HG02759 (cell line): ENCODE data around the gene SLC38A2.
A peak's percentile ranks its signal among the peaks of the same experiment; 100 is the strongest.

Experiments used
- ATAC-seq: cut with Tn5 transposase; IDR thresholded peaks from one replicate; pipeline ENCODE4 v1.9.1; 2021; ENCODE audit warnings: mild to moderate bottlenecking, moderate library complexity; ENCODE audit not compliant: unreplicated experiment

The SLC38A2 gene

DNA sequence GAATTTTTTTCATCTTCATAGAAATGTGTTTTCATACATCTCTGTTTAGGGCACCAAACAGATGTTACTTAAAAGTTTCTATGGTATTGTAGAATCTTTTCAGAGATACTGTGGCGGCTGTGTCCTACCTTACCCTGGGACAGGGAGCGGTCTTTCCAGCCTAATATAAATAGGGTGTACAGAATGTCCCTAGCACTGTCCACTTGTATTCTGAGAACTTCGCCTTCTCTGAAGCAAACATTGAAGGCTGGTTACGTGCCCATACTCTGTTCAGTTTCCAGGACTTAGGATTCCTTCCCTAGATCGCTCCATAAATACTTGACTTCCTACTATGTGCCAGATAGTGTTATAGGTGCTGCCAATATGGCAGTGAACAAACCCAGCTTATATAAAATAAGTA lies 24.3 kb upstream of the SLC38A2 start:
- no peak for ATAC-seq

DNA sequence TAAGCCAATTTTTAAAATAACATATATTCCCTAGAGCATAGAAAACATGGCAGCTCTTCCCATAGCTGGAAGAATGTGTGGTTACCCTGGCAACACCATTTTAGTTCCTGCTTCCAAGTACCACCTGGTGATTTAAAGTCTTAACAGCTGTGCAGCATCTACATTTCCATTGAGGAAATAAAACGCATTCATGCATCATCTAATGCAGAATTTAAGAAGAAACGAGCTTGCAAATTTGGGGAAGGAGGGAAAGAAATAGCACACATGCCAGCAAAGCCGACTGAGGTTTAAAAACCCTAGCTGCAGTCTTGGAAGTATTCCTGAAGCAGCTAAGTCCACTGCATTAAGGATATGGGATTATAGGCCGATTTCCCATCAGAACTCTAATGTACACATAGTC lies 22.8 kb upstream of the SLC38A2 start:
- ATAC-seq: no peak

DNA sequence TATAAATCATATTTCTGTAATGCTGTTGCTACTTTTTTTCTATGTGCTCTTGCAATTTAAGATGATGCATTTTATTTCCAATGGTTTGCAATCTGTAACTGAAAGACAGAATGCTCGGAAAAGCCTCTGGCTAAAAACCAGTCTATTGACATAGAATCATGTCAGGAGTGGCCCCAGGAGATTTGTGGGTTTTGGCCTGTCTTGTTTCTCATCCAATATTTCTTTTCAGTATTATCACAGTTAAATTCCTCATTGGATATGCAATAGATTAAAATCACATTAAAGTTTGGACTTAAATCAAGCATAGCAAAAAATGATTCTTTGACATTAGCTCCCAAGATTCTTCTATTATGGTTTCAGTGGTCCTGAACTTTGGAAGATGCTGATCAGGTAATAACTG lies 19.1 kb upstream of the SLC38A2 start:
- ATAC-seq: no peak

DNA sequence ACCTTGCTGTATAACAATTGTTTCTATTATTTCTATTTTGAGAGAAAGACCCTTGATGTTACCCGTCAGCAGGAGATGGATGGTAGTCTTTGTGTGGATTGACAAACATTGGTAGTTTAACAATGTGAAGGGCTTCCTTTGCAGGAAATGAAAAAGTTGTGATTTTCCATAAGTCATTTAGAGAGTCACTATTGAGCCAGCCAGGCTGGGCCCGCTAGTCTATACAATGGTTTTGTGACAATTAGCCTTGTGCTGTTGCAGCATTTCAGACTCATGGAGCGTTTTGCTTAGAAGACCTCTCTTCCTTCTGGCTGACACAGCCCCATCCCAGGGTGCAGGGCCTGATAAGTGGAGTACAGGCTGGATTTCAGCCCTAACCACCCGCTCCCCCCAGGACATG lies 18.3 kb upstream of the SLC38A2 start:
- no peak for ATAC-seq

DNA sequence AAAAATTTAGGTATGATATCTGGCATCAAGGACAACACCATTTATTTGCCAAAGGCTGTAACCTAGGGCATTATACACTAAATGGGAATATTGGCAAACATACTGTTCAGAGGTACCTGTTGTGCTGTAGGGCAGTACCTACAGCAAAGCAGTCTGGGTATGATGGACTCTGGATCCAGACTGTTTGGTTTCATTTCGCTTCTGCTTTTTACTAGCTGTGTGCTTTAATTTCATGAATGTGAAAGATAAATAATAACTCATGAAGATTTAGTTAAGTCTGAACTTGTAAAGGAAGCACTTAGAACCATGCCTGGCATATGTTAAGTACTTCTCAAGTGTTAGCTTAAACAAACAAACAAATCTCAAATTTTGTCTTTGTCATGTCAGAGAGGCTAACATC lies 17.7 kb upstream of the SLC38A2 start:
- ATAC-seq: no peak

DNA sequence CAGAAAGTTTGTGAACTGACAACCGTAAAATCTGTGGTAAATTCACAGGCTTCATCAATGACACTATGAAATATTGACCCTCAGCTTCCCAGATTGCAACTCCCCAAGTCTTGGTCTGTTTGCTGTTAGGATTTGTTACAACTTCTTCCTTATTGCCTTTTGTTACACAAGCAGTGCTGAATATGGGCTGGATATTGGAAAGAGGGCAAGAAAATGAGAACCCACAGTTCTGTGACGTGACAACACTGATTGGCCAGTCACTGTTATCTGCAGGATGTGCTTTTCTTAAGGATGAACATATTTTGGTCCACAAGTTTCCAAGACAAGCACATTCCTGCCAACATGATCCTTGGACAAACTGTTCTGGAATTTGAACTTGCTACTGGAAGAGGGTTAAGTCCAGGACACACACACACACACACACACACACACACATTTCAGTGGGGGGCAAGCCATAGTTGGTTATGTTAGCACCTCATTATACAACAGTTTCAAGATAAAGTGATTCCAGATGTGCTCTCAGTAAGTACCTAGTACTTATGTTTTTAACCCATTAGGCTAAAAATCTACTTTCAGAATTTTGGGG lies 16.6 kb upstream of the SLC38A2 start:
- no peak for ATAC-seq

DNA sequence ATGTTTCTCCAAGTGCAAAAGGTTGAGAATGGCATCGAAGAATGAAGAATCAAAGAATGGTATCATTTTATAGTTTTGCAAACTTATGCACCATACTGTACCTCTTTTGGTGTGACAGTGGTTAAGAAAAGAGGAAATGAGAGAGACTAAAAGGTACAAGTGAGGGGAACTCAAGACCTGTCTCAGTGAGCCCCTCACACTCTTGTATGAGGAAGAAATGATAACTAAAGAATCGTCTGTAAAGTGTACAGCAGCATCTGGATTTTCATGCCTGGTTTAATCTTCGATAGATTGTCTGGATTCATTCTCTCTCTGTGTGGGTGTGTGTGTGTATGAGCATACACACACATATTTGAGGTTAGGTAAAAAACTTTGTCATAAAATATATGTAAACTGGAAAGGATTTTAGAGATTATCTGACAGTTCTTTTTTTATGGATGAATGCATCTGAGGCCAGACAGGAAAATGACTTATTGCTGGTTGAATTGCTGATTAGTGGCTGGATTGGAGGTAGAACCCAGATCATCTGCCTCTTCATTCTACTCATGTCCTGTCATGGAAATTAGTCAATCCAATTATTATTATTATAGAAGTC lies 16.0 kb upstream of the SLC38A2 start:
- ATAC-seq: peak; percentile 53

DNA sequence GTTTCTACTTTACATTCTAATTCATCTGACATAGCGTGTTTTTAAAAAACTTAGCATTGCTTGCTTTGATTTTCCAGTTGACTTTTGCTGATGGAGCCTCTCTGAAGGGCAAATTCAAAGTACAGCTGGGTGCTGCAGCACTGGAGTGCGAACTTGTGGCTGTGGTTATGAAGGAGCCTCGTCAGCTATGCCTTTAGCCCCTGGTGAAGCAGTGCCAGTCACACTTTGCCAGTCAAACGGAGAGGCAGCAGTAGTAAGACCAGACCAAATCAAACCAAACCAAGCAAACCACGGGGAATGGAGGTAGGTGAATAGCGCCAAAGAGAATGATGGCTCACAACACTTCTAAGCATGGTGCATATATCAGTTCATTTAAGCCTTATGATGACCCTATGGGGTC lies 15.1 kb upstream of the SLC38A2 start:
- ATAC-seq: peak; percentile 11

DNA sequence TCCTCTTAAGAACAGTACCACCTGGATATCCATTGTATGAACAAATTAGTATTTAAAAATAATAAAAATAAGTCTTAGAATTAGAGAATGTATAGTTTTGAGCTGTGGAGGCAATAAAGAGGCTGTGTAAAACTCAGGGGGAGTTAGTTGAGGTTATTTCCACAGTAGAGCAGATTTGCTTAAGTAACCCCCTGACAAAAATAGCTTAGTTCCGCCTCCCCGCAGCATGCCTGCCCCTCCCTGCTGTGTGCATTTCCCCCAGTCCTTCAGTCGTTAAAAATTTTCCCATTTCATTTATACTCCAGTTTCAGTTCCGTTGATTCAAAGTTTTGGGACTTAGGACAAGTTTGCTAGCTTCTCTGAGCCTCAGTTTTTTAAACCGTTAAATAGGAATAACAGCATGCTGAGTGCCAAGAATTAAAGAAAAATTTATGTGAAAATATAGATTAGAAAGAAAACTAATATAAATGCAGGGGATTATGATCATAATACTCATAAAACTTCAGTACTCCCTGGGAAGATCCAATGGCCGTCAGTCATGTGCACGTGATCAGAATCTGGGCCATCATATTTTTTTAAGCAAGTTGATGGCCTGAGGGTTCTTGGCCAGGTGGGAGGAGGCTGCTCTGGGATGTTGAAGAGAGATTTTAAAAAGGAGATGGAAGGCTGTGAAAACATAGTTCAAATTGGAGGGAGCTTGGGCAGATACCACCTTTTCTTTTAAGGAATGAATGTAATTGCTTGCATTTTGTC lies 14.5 kb upstream of the SLC38A2 start:
- peak; percentile 18 for ATAC-seq

DNA sequence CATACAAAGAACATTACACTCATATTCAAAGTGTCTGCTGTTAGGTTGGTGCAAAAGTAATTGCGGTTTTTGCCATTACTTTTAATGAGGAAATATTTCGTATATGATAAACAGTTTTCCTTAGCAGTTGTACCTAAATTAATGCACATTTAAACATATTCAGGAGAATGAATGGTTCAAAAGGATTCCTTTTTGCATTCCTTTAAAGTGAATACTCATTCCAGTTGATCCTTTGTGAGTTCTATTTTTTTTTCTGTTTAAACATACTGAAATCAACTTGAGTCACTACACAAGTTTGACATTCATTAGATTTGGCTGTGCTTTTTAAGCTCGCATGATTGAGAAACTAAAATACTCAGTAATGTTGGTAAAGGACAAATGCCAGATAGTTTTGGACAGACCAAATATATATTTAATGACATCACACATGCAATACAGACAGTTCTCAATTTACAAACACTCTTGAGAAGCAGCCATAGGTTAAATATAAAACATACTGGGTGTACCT lies 13.8 kb upstream of the SLC38A2 start:
- no peak for ATAC-seq

DNA sequence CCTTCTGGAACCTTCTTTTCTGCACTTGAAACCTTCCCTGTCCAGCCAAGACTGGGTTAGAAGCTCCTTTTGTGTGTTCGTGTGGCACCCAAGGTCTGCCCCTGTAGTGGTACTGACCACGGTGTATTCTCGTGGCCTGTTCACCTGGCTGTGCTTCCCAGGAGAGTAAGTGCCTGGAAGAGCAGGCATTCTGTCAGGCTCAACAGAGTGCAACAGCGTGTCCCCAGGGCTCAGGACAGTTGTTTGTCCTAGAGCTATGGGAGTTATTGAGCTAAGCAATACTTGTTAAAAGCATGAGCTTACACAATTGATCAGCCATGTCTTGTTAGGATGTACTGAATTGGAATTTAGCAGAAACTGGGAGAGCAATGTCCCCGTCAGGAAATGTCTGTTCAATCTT lies 12.9 kb upstream of the SLC38A2 start:
- no peak for ATAC-seq

DNA sequence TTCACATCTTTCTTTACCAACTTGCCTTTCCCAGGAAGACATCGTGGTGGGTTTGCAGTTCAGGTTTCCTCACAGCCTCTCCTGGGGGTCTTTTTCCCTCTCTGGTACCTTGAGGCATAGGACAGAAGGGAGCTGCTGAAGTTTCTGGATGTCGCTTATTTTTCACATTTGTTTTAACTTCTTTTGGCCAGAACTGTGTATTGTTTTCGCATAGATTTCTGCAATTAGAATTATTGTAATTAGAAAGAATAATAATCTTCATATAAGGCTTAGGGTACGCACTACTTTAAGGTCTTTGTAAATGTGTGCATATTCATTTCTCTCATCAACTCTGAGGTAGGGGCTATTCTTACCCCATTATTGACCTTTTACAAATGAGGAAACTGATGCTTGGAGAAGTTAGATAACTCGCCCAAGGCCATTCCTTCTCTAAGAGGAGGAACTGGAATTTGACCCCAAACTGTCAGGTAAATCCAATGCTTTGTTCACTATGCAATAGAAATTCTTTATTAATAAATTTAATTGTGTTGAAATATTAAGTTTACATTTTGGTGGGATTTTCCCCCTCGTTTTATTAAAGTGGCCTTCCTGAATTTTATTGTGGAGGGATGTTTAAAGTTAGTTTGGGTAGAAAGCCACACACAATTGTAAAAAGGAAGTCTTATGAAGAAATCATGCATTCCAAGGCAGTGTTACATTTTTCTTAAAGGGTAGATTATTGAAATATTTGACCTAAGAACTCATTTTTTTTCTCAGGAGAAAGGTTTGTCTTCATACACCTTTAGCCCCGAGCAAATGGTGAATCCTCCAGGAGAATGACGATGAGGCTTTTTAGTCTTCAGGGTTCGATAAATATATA lies 12.1 kb upstream of the SLC38A2 start:
- no peak for ATAC-seq

DNA sequence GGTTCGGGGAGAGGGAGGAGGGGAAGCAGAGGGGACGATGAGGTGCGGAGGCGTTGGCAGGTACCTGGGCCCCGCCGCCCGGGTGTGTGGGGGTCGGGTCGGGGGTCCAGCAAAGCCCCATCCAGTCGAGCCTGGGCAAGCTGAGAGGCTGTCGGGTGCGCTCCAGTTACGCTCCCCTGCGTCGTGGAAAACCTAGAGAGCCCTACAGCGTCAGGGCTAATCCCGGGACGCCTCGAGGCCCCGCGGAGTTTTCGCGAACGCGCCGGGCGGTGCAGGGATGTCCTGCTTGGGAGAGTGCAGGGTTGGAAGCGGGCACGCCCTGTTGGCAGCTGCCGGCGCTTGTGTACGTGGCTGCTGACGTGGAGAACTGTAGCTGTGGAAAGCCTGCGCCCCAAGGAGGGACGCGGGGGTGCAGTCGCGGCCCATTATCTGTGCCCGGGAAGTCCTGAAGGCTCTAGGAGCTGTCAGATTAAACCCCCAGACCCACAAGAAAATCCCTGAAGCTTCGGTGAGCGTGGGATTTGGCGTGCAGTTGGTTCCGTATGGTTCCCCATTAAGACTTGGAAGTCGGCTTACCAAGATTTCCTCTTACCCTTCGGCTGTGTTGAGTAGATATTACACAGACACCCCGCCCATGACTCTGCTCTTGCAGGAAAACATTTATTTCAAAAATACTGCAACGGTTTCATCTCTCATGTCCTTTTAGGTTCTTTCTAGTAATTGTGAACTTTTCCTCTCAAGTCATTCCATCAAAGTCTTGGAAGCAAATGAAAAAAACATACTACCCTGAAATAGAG lies 11.3 kb upstream of the SLC38A2 start:
- ATAC-seq: peak; percentile 41

DNA sequence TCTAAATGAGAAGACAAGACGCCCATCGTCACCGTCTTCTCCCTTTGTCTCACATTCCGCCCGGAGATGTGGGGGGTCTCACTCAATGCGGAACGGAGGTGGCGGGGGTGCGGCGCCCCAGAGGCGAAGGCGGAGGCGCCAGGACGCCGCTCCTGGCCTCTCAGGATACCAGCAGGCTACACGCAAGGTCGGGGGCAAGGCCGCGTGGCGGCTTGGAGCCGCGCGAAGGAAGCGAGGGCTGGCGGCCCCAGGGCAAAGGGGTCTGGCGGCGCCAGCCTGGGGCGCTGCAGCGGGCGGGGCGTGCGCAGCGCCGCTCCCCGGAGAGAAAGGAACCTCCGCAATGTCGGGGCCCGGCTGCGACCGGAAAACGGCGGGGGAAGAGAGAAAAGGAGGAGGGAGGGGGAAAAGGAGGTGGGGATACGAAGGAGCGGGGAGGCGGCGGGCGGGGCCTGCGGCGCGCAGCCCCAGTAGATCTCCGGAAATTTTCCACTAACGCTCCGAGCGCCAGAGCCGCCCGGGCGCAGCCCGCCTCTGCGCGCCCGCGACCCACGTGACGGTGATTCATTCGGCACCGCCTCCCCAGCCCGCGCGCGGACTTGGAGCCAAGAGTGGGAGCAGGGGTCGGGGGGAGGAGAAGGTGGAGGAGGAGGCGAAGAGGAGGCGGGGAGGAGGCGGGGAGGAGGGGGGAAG lies 10.5 kb upstream of the SLC38A2 start:
- ATAC-seq: peak; percentile 77

DNA sequence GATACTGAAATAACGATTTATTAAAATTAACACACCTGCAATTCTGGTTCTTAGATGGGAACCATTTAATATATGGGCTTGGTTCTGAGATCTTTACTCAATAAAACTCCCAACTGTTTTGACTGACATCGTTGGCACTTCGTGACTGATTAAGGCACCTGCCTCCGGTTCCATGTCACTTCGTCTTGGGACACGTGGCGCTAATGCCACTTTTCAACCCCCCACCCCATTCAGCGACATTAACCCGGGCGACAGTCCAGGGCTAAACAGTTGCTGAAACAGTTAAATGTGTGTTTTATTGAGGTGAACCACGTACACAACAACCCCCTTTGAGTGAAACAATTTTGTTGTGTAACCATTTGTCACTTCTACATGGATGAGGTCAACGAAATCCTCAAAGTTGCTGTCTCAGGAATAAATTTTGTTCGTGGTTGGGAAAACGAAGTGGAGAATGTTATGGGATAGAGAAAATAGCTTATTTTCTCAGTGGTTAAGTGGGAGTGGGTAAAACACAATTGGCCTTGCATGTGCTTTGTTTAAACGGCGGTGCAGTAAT lies 9.9 kb upstream of the SLC38A2 start:
- ATAC-seq: no peak

DNA sequence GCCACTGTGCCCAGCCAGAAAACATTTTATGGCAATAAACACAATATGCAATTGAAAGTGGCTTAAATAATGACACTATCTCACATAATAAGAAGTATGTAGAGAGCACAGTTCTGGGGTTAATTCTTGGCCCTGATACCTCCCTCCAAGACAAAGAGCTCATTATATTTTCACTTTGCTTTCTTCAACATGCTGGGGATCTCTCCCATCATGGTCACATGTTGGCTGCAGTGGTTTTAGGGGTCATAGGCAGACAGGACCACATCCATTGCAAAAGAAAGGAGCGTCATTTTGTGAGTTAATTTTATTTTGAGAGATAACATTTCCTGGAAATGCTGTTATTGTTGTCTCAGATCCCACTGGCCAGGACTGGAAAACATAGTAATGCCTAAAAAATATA lies 8.3 kb upstream of the SLC38A2 start:
- ATAC-seq: no peak

DNA sequence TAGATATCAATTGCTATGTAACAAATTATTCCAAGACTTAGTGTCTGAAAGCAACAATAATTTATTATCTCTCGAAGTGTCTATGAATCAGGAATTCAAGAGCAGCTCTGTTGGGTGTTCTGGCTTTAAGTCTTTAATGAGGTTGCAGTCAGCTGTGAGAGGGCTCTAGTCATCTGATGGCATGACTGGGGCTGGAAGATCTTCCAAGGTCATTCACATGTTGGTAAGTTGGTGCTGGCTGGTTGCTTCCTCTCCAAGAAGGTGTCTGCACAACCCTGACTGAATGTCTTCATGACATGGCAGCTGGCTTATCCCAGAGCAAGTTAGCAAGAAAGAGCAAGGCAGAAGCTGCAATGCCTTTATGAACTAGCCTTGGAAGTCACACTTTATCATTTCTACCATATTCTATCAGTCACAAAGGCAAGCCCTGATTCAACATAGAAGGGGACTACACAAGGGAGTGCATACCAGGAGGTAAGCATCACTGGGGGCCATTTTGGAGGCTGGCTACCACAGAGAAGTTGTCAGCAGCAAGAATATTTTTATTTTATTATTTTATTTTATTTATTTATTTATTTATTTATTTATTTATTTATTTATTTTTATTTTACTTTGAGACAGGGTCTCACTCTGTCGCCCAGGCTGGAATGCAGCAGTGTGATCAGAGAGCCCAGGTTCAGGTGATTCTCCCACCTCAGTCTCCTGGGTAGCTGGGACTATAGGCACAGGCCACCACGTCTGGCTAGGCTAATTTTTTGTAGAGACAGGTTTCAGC lies 7.6 kb upstream of the SLC38A2 start:
- no peak for ATAC-seq

DNA sequence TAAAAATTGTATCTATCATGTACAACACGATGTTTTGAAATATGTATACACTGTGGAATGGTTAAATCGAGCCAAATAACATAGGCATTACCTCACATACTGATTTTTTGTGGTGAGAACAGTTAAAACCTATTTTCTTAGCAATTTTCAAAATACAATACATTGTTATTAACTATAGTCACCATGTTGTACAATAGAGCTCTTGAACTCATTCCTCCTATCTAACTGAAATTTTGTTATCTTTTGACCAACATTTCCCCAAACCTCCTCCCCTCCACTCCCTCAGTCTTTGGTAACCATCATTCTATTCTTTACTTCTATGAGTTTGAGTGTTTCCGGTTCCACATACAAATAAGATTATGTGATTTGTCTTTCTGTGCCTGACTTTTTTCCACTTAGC lies 6.8 kb upstream of the SLC38A2 start:
- ATAC-seq: no peak

DNA sequence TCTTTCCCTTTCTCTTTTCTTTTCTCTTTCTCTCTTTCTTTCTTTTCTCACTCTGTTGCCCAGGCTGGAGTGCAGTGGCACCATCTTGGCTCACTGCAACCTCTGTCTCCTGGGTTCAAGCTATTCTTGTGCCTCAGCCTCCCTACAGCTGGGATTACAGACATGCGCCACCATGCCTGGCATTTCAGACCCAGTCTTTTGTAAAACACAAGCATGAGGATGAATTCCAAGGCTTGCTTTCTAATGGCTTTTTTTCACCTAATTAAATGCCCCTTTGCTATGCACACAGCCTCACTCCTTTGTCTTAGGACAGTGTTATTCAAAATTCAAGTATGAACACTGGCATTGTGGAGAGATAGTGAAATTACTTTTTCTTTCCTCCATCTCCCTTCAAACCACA lies 6.0 kb upstream of the SLC38A2 start:
- no peak for ATAC-seq
